Measurements from ENCODE around the gene DOCK4. TPM values are rescaled to one million over a fixed set of nuclear protein-coding genes. Genes with fewer than 3 reads are reported as not detected.
A peak's percentile ranks its signal among the peaks of the same experiment; 100 is the strongest.

Gene DOCK4
- total RNA-seq, 1 experiment from 2014 or later, result 12.7 TPM

DNA sequence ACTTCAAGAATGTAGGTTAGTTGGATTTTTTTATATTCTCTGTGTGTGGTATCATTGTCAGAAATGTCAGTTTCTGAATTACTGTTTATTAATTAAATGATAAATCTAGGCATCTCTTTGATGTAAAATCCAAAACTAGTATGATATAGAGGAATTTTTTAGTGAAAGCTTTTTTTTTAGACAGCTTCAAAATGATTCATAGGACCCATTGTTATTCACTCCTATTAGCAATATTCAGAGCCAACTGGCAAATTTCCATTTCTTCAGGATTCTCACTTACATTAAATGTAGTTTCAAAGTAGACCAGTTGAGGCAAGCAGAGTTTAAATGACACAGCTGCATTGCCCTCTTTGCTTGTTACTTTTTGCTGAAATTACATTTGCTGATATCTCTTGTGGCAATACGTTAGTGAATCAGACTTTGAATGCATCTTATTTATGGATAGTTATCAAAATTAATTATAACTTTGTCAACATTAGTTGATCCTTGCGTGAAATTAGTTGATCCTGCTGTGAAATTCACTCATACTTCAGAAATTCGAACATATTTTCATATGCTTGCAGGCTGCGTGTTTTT, 20.6 kb upstream of the DOCK4 start:
- DNase-seq (ENCODE audit: low read depth, low spot score), result no peak
- in situ Hi-C loops (cut with HindIII; ENCODE audit: low pct_unique_long_range_greater_than_20kb, low sequenced_read_pairs), result no loop called here

DNA sequence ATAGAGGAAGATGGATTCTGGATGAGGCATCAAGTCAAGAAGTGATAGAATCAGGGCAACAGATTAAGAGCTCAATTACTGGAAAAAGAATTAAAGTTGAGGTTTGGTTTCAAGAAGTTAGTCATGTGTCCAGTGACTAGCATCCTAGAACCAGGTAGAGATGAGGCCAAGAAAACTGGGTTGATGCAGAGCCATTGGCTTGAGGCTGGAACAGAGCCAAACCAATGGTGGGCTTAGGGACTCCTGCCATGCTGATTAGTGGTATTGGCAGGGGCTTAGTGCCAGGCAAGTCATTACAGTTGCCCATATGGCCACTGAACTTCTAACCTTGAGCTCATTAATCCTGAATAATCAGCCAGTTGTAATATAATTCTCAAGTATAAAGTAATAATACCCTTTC, 18.8 kb upstream of the DOCK4 start:
- no peak for DNase-seq (ENCODE audit: low read depth, low spot score)
- in situ Hi-C loops (cut with HindIII; ENCODE audit: low pct_unique_long_range_greater_than_20kb, low sequenced_read_pairs), result no loop called here

GRCh38 chr7:112224186-112224585, 18.0 kb upstream of the DOCK4 start:
- no peak for DNase-seq (ENCODE audit: low read depth, low spot score)
- in situ Hi-C loops (cut with HindIII; ENCODE audit: low pct_unique_long_range_greater_than_20kb, low sequenced_read_pairs), result no loop called here

DNA sequence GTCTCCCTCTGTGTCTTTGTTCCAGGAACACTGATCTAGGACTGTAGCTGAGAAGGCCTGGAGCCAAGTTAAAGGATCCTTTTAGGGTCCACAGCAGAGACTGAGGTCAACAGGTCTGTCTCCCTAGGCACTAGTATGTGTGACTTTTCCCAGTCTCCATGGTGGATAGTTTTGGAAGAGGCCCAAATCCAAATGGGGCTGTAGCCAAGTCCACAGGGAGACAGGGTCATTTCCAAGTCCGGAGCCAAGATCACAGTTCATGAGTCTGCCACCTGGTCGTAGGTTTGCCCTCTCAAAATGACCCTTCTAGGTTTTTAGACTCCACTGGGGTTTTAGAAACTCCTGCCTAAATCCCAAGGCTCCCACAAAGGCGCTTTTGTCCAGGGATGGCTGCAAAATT, 17.1 kb upstream of the DOCK4 start:
- in situ Hi-C loops (cut with HindIII; ENCODE audit: low pct_unique_long_range_greater_than_20kb, low sequenced_read_pairs), result no loop called here
- no peak for DNase-seq (ENCODE audit: low read depth, low spot score)

DNA sequence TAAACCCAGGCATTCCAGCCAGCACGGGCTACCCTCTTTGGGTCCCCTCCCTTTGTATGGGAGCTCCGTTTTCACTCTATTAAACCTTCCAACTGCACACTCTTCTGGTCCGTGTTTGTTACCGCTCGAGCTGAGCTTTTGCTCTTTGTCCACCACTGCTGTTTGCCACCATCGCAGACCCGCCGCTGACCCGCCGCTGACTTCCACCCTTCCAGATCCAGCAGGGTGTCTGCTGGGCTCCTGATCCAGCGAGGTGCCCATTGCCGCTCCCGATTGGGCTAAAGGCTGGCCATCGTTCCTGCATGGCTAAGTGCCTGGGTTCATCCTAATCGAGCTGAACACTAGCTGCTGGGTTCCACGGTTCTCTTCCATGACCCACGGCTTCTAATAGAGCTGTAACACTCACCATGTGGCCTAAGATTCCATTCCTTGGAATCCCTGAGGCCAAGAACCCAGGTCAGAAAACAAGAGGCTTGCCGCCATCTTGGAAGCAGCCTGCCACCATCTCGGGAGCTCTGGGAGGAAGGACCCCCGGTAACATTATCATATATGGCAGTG, 14.8 kb upstream of the DOCK4 start:
- in situ Hi-C loops (cut with HindIII; ENCODE audit: low pct_unique_long_range_greater_than_20kb, low sequenced_read_pairs), result no loop called here
- no peak for DNase-seq (ENCODE audit: low read depth, low spot score)

- in situ Hi-C loops (cut with HindIII; ENCODE audit: low pct_unique_long_range_greater_than_20kb, low sequenced_read_pairs), result no loop called here
These were observed 9.6 kb upstream of the DOCK4 start for GRCh38 chr7:112215787-112216186.

GRCh38 chr7:112214883-112215282, 8.7 kb upstream of the DOCK4 start:
- in situ Hi-C loops (cut with HindIII; ENCODE audit: low pct_unique_long_range_greater_than_20kb, low sequenced_read_pairs), result no loop called here
- peak; percentile 44 for DNase-seq (ENCODE audit: low read depth, low spot score)

More at GRCh38 chr7:112215787-112216186, 9.6 kb upstream of the DOCK4 start:
- DNase-seq (ENCODE audit: low read depth, low spot score), result no peak

- DNase-seq (ENCODE audit: low read depth, low spot score), result no peak
- in situ Hi-C loops (cut with HindIII; ENCODE audit: low pct_unique_long_range_greater_than_20kb, low sequenced_read_pairs), result no loop called here
These were observed 8.1 kb upstream of the DOCK4 start for GRCh38 chr7:112214268-112214667.

DNA sequence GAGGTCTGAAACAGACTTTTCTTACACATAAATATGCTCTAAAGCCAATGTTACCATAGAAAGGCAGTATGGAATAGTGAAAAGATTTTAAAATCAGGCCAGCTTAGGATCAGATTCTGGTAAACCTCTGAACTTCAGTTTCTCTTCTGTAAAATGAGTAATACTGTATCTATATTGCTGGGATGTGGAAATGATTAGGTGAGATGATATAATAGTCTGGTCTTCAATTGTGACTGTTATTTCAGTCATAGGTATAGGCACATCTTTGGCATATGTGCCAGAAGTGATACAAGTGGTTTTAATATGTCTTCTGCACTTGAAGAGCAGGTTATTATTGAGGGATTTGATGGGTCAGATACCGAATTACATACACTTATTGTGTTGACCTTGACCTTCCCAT, 7.5 kb upstream of the DOCK4 start:
- no peak for DNase-seq (ENCODE audit: low read depth, low spot score)
- in situ Hi-C loops (cut with HindIII; ENCODE audit: low pct_unique_long_range_greater_than_20kb, low sequenced_read_pairs), result no loop called here

GRCh38 chr7:112212571-112212970, 6.4 kb upstream of the DOCK4 start:
- in situ Hi-C loops (cut with HindIII; ENCODE audit: low pct_unique_long_range_greater_than_20kb, low sequenced_read_pairs), result no loop called here

GRCh38 chr7:112211348-112211907, 5.2 kb upstream of the DOCK4 start:
- DNase-seq (ENCODE audit: low read depth, low spot score), result no peak
- in situ Hi-C loops (cut with HindIII; ENCODE audit: low pct_unique_long_range_greater_than_20kb, low sequenced_read_pairs), result no loop called here

More at GRCh38 chr7:112212571-112212970, 6.4 kb upstream of the DOCK4 start:
- no peak for DNase-seq (ENCODE audit: low read depth, low spot score)

GRCh38 chr7:112207765-112208164, 1.6 kb upstream of the DOCK4 start:
- no peak for DNase-seq (ENCODE audit: low read depth, low spot score)
- in situ Hi-C loops (cut with HindIII; ENCODE audit: low pct_unique_long_range_greater_than_20kb, low sequenced_read_pairs), result no loop called here

DNA sequence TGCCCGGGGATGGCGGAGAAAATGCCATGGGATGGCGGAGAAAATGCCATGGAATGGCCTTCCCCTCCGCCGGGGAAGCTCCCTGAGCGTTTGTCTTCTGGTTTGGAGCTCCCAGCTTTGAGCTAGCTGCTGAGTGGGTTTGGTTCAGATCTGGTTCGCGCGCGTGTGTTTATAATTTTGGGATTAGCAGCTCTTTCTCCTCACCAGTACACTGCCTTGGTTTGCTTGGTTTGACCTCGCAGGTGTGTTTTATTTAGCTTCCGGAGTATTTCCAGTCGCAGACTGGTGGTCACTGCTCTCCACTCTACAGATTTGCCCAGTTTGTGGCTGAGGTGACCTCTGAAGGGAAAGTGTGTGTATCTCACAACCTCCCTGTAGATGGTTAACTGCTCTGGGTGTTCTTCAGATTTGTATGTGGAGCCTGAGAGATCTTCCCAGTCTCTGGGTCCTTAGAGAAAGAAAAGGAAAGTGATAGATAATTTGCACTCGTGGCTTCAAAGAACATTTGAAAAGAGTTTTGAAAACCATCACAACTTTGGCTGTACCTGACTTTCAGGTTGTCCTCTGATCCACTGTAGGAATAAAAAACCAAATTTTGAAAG, 893 bp upstream of the DOCK4 start:
- in situ Hi-C loops (cut with HindIII; ENCODE audit: low pct_unique_long_range_greater_than_20kb, low sequenced_read_pairs), result no loop called here
- peak; percentile 38 for DNase-seq (ENCODE audit: low read depth, low spot score)

GRCh38 chr7:112205343-112206237, 609 bp downstream of the DOCK4 start:
- DNase-seq (ENCODE audit: low read depth, low spot score), result peak; percentile 56
- in situ Hi-C loops (cut with HindIII; ENCODE audit: low pct_unique_long_range_greater_than_20kb, low sequenced_read_pairs), result no loop called here

GRCh38 chr7:112204499-112205342, 1.5 kb downstream of the DOCK4 start:
- DNase-seq (ENCODE audit: low read depth, low spot score), result peak; percentile 38
- in situ Hi-C loops (cut with HindIII; ENCODE audit: low pct_unique_long_range_greater_than_20kb, low sequenced_read_pairs), result no loop called here

DNA sequence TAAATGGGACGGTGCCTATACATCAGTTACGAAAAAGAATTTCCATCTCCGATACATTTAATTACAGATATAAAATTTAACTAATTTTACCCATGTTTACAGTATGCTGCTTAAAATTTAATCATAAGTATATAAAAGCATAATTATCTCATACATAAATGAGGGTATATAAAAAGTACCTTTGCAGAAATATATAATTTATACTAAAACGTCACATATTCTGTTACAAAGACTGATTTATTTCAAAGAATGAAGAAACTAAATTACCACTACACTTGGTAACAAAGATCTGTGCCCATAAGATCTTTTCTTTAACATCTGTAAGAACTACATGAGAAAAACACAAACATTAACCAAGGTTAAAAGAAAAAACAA, 2.8 kb downstream of the DOCK4 start:
- no peak for DNase-seq (ENCODE audit: low read depth, low spot score)
- in situ Hi-C loops (cut with HindIII; ENCODE audit: low pct_unique_long_range_greater_than_20kb, low sequenced_read_pairs), result no loop called here

DNA sequence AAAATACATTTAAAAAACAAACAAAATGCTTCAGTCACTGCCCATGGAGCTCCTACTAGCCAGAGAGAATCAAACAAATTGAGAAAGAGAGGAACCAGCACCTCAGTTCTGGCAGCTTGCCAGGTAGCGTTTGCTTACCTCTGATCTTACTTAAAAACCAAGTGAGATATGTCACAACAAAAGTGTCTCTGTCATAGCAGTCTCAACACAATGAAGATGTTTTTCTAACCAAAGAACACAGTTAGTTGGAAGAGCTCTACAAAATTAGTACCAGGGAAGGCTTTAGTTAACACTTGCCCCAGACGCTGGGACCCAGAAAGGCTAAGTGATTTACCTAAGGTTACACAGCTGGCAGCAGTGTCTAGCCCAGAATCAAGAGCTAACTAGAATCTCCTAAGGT, 3.4 kb downstream of the DOCK4 start:
- in situ Hi-C loops (cut with HindIII; ENCODE audit: low pct_unique_long_range_greater_than_20kb, low sequenced_read_pairs), result no loop called here
- peak; percentile 40 for DNase-seq (ENCODE audit: low read depth, low spot score)
